H1 (cell line): ENCODE results near the gene CIAO3. TPM values are rescaled to one million over a fixed set of nuclear protein-coding genes. Genes with fewer than 3 reads are reported as not detected.

Source experiments
- BRCA1 ChIP-seq: IDR thresholded peaks from 2 replicates; pipeline ENCODE4 v1.6.1; 2012; ENCODE audit warnings: low read depth, low read length, improper control_type of control experiment
- E2F6 ChIP-seq: IDR thresholded peaks from 2 replicates; pipeline ENCODE4 v1.6.1; 2012; ENCODE audit warnings: inconsistent platforms
- JUND ChIP-seq: IDR thresholded peaks from 2 replicates; pipeline ENCODE4 v1.6.1; 2011; ENCODE audit warnings: mild to moderate bottlenecking, improper control_type of control experiment, low read length
- SAP30 ChIP-seq: fragments of 300-600 bp; sonication (generic); IDR thresholded peaks from 2 replicates; pipeline ENCODE4 v1.7.1; 2012; ENCODE audit warnings: low read length, moderate library complexity, mild to moderate bottlenecking, inconsistent platforms; ENCODE audit not compliant: insufficient read depth, insufficient replicate concordance
- SIRT6 ChIP-seq: IDR thresholded peaks from one replicate; pipeline ENCODE4 v1.7.1; 2012; ENCODE audit warnings: low read length, inconsistent platforms
- TEAD4 ChIP-seq: IDR thresholded peaks from 2 replicates; pipeline ENCODE4 v1.6.1; 2012; ENCODE audit warnings: low read depth, low read length, inconsistent platforms, mixed read lengths
- polyA plus RNA-seq, 7 experiments: library from polyadenylated mRNA; depleted of rRNA in 3 of 7; stranded (reverse) in 5 of 7; unstranded in 2 of 7; fragments of >200 nt in 5 of 7; fragments of 200-250 nt in 2 of 7; gene quantifications; 1 replicate in 5 of 7; 2 replicates in 1 of 7; 4 replicates in 1 of 7; pipeline versions ENCODE4 v1.2.1 to v1.2.3, GENCODE V29; 2011 to 2013; ENCODE audit warnings: missing spikeins in 2 of 7, mixed read lengths in 2 of 7
- total RNA-seq: library from RNA; stranded (reverse); fragmentation: NEBNext Ultra II Directional; extraction: Animal tissue kit (Norgen Biotek cat#: 25700); gene quantifications from 2 replicates; pipeline ENCODE4 v1.2.1, GENCODE V29; 2021
- TF ChIP-seq, protein P1 (sequence below): IDR thresholded peaks from 2 replicates; pipeline ENCODE4 v1.6.1; 2011; ENCODE audit warnings: low read length, improper control_type of control experiment

Gene CIAO3
- total and polyA plus RNA-seq, 2 of the 8 experiments (the other 6 are each of a cell fraction or from before 2014, with no cell fraction given): 20.0 to 20.4 TPM

DNA sequence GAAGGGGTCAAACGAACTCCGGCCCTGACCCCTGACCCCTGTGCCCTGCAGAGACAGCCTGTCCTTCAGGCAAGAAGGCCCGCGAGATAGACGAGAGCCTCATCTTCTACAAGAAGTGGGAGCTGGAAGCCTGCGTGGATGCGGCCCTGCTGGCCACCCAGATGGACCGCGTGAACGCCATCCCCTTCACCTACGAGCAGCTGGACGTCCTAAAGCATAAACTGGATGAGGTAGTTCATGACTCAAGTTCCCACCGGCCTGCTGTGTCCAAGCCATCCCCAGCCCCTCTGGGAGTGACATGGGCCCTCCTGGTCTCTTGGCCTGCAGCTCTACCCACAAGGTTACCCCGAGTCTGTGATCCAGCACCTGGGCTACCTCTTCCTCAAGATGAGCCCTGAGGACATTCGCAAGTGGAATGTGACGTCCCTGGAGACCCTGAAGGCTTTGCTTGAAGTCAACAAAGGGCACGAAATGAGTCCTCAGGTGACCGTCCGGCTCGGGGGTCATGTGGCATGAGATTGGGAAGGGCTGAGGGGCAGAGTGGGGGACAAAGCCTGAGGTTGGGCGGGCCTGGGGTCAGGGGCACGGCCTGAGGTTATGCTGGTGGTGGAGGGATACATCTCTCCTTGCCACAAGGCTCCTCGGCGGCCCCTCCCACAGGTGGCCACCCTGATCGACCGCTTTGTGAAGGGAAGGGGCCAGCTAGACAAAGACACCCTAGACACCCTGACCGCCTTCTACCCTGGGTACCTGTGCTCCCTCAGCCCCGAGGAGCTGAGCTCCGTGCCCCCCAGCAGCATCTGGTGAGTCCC, 25.4 kb upstream of the CIAO3 start (continued):
- no peak for TF ChIP-seq BRCA1
- TF ChIP-seq, protein P1, sequence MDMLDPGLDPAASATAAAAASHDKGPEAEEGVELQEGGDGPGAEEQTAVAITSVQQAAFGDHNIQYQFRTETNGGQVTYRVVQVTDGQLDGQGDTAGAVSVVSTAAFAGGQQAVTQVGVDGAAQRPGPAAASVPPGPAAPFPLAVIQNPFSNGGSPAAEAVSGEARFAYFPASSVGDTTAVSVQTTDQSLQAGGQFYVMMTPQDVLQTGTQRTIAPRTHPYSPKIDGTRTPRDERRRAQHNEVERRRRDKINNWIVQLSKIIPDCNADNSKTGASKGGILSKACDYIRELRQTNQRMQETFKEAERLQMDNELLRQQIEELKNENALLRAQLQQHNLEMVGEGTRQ: no peak
- no peak for TF ChIP-seq JUND
- TF ChIP-seq SIRT6: no peak
- no peak for TF ChIP-seq TEAD4
- no peak for TF ChIP-seq SAP30
- no peak for TF ChIP-seq E2F6
- TF ChIP-seq, all 59 proteins: peak for 0
